NB4 (cell line): ENCODE results near the gene DTNBP1.

Source experiments
- MYC ChIP-seq: IDR thresholded peaks from 2 replicates; pipeline ENCODE4 v1.6.1; 2011; ENCODE audit warnings: low read depth, low read length
- POLR2A ChIP-seq: IDR thresholded peaks from 2 replicates; pipeline ENCODE4 v1.6.1; 2011; ENCODE audit warnings: mild to moderate bottlenecking; ENCODE audit not compliant: insufficient read length; ENCODE audit errors: extremely low read depth
- TF ChIP-seq, protein P1 (sequence below): IDR thresholded peaks from one replicate; pipeline ENCODE4 v1.5.1; 2012; ENCODE audit warnings: low read depth, low read length

DNA sequence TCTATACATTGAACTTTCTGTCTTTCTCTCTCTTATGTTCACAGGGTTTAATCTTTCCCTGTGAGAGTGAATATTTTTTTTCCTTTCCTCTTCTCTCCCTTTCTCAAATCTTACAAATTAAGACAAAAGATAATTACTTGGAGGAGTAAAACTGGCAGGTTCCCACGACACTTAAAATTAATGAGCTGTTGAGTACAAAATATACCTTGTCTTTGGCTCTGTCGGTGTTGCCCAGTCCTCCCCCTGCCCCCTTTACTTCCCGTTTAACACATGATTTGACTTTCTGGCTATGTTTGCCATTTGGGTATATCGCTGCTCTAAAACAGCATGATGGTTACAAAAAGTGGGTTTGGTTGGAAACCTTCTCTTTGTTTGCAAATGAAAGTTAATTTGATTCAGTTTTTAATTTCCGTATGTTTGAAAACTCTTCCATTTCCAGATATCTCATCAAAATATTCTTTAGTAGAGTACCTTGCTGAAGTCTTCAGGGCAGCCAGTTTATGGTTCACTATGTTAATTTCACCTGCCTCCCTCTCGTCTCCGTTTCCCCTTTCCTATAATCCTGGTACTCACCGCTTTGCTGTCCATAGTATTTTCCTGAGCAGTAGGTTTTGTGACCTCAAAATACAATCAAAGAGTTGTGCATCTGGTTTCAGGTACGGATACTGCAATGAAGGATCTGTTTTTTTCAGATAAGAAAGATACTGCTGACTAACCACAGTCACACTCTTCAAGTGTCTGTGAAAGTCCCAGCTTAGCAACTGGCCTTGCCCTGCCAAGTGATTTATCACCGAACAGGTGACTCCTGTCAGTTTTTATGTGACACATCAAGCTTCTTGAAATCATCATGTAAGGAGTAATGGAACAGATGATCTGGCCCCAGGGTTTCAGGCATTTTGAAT is 181.2 kb downstream of the DTNBP1 start:
- TF ChIP-seq, protein P1, sequence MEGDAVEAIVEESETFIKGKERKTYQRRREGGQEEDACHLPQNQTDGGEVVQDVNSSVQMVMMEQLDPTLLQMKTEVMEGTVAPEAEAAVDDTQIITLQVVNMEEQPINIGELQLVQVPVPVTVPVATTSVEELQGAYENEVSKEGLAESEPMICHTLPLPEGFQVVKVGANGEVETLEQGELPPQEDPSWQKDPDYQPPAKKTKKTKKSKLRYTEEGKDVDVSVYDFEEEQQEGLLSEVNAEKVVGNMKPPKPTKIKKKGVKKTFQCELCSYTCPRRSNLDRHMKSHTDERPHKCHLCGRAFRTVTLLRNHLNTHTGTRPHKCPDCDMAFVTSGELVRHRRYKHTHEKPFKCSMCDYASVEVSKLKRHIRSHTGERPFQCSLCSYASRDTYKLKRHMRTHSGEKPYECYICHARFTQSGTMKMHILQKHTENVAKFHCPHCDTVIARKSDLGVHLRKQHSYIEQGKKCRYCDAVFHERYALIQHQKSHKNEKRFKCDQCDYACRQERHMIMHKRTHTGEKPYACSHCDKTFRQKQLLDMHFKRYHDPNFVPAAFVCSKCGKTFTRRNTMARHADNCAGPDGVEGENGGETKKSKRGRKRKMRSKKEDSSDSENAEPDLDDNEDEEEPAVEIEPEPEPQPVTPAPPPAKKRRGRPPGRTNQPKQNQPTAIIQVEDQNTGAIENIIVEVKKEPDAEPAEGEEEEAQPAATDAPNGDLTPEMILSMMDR, result no peak
- TF ChIP-seq POLR2A, result no peak
- no peak for TF ChIP-seq MYC
